ENCODE measurements around the gene TMEM131L.

The TMEM131L gene

DNA sequence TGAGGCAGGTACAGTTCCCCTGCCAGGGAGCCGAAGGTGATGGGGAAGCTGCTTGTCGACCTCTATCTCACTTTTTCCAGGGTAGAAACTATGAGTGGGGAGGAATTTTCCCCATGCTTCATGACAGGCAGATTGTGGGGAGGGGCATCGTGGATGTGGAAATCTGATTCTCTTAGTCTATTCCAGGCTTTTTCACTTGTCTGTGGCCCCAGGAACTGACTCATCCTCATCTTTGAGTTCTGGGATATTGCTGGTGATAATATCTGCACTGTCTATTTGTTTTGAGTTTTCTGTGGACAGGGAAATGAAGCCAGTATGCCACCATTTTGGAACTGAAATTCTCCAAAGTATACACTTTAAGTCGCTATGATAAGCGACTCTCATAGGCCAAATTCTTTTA, 210.3 kb downstream of the TMEM131L start:
- DNase-seq, result no peak

DNA sequence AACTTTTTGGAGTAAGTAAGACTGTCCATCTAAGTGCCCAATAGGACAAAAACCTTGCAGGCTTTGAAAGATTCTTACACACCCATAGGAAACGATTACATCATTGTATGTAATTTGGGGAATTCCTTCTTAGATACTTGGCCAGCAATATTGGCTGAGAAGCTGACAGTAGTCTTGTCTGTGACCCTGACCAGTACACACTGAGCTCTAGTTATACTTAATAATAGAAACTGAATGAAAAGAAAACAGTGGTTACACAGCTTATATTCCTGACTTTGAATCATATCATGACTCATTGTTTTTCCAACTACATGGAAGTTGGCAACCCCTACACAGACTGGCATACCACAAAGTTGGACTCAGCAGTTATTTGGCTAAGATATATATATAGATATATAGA, 210.8 kb downstream of the TMEM131L start:
- DNase-seq, result no peak

DNA sequence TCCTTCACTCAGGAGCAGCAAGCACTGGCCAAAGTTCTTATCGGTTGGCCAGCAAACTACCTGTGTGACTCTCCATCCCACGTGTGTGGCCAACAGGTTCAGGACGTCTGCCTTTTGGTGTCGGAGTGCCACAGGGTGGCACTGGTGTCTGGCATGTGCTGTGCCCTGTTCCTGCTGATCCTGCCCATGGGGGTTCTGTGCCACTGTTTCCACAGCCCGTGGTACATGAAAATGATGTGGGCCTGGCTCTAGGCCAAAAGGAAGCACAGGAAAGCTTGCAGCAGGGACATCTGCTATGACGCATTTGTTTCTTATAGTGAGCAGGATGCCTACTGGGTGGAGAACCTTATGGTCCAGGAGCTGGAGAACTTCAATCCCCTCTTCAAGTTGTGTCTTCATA, 213.3 kb downstream of the TMEM131L start:
- DNase-seq, result no peak

DNA sequence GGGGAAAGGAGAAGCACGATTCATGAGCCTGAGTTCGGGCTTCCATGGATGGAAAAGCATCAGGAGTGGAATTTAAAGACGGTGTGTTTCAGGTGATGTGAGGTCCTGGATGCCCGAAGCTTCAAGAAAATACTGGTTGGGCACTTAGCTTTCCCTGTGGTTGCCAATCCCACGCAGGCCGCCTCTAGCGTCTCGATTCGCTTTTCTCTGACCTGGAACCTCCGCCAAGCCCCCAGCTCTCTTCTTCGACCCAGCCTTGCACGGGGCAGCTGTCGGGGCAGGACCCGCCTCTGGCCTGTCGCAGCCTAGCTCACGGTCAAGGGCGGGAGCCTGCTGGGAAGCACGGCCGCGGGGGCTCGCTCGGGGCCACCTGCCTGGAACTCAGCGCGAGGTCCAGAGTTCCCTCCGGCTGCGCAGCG, 217.6 kb downstream of the TMEM131L start:
- DNase-seq, result no peak

DNA sequence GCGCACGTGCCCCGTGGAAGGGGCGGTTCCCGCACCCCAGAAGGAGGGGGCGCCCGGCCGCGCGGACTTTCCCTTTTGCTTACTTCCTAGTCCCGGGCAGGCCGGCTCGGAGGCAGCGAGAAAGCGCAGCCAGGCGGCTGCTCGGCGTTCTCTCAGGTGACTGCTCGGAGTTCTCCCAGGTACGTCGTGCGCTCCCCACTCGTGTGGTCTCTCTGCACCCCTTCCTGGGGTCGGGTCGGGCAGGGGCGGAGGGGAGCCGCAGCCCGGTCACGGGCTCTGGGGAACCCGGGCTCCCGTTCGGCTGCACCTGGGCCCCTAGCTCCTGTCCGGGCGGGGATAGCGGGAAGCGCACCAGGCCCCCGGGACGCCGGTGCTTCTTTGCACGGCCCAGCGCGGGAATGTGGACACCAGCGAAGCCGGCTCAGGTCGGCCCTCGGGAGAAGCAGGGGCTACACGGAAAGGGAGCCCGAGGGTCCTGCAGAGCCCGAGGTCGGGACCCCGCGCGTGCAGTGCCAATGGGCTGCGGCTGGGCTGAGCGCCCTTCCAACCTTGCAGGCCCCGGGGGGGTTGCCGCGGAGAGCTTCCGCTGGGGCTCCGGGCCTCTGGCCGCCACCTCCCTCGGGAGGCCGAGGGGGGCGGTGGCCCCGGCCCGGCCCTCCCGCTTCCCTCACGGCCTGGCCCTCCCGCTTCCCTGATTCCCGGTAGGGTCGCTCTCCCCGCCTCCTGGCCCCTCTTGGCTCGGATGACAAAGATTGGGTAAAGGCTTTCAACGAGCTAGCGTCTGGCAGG, 218.2 kb downstream of the TMEM131L start, which contains the start of gene TLR2:
Gene TLR2, plus strand, starts transcription at position 99 of the 789 bp plus-strand sequence. CDS start 18,628 bp downstream, outside the sequence.
- peak; percentile 70 for DNase-seq

DNA sequence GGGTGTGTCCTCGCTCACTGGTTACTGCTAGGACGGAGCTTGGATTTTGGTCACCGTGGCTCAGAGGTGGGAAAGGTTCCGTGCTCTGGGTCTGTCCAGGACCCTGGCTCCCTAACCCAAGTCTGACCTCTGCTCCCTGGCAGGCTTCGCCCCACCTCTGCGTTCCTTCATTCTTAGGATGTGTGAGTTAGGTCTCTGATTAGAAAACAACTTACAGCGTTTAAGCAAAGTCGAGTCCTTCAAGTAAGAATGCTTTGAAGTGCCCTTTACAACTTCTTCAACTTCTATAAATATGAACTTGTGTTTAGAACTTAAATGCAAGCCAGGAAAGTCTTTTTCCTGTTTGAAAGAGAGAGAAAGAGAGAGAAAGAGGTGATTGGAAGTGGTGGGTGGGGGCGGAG, 218.8 kb downstream of the TMEM131L start:
- no peak for DNase-seq

Data from right hindlimb (tissue), 1 donor.